Stimulated activated naive B cell treated with anti-CD40 and anti-IgM and Interleukin-4, amounts not matched to agents 10 μg/mL and 1 μg/mL and 100 μg/mL, for 72 hours (primary cell): Measurements from ENCODE around the gene ZCCHC2.

Experiments
- ATAC-seq, 2 donors: fragments of 150-1000 bp; cut with Tn5 transposase; replicated peaks; 2 replicates each; pipeline ENCODE4 v1.10.0; 2021; ENCODE audit warnings: moderate library complexity in 1 of 2
- DNase-seq: peaks from one replicate; pipeline ENCODE4 v3.0.0; 2021
- H3K27ac Mint-ChIP-seq: one replicate; pipeline ENCODE4 v1.8.0; 2022; ENCODE audit warnings: mild to moderate bottlenecking, mixed read lengths
- H3K27me3 Mint-ChIP-seq, 2 donors: one replicate each; pipeline ENCODE4 v1.8.0; 2022; ENCODE audit warnings: mixed read lengths in 2 of 2
- H3K36me3 Mint-ChIP-seq, 2 donors: one replicate each; pipeline ENCODE4 v1.8.0; 2022; ENCODE audit warnings: mixed read lengths in 2 of 2, mild to moderate bottlenecking in 1 of 2
- H3K4me1 Mint-ChIP-seq, 2 donors: one replicate each; pipeline ENCODE4 v1.8.0; 2022; ENCODE audit warnings: mixed read lengths in 2 of 2, mild to moderate bottlenecking in 1 of 2
- H3K4me3 Mint-ChIP-seq, 2 donors: one replicate each; pipeline ENCODE4 v1.8.0; 2022; ENCODE audit warnings: mild to moderate bottlenecking in 2 of 2, mixed read lengths in 2 of 2, moderate library complexity in 1 of 2
- H3K9me3 Mint-ChIP-seq, 2 donors: one replicate each; pipeline ENCODE4 v1.8.0; 2022; ENCODE audit warnings: mixed read lengths in 2 of 2, mild to moderate bottlenecking in 1 of 2

Gene ZCCHC2

GRCh38 chr18:62522504-62523254, at the start of gene ZCCHC2:
ZCCHC2 (plus strand) TSS chr18:62523025; CDS start chr18:62523425, 400 bp downstream.
- peaks cover 3 to 5% of the 10 kb centered on the region in 2 donors for H3K36me3 Mint-ChIP-seq
- DNase-seq (peak; percentile 99), ATAC-seq (peak; percentile 75 to 78)
- no peaks in the 10 kb centered on the region for H3K27me3 Mint-ChIP-seq
- peaks cover 11 to 31% of the 10 kb centered on the region in 2 donors for H3K4me1 Mint-ChIP-seq
- H3K4me3 Mint-ChIP-seq, result peak within 1 kb of the TSS; percentile 91 to 95
- no peaks in the 10 kb centered on the region for H3K9me3 Mint-ChIP-seq
- peak within 1 kb of the TSS; percentile 90 for H3K27ac Mint-ChIP-seq

- no peaks in the 10 kb centered on the region for H3K4me1 Mint-ChIP-seq
- peaks cover 1 to 6% of the 10 kb centered on the region in 2 donors for H3K36me3 Mint-ChIP-seq
- ATAC-seq (no peak), DNase-seq (no peak)
- H3K9me3 Mint-ChIP-seq, result peaks cover 15 to 20% of the 10 kb centered on the region in 2 donors
- H3K27me3 Mint-ChIP-seq, result peaks cover 30 to 49% of the 10 kb centered on the region in 2 donors
- H3K27ac Mint-ChIP-seq, result no peak overlapping the region
- H3K4me3 Mint-ChIP-seq, result no peak overlapping the region
Measured at GRCh38 chr18:62479574-62479973, 43.3 kb upstream of the ZCCHC2 start.

GRCh38 chr18:62480927-62481326, 41.9 kb upstream of the ZCCHC2 start:
- no peak for DNase-seq
- Mint-ChIP-seq H3K4me1 (peaks cover 0 to under 1% of the 10 kb centered on the region in 2 donors), H3K27me3 (peaks cover 27 to 45% of the 10 kb centered on the region in 2 donors), H3K9me3 (peaks cover 13 to 20% of the 10 kb centered on the region in 2 donors), H3K4me3 (no peak overlapping the region), H3K36me3 (peaks cover 1 to 6% of the 10 kb centered on the region in 2 donors), H3K27ac (no peak overlapping the region)
- ATAC-seq, result no peak

- Mint-ChIP-seq H3K4me1 (peaks cover 4 to 7% of the 10 kb centered on the region in 2 donors), H3K9me3 (peaks cover 13 to 17% of the 10 kb centered on the region in 2 donors), H3K27me3 (peaks cover 17 to 21% of the 10 kb centered on the region in 2 donors), H3K36me3 (peaks cover 1 to 6% of the 10 kb centered on the region in 2 donors), H3K27ac (no peak overlapping the region), H3K4me3 (no peak overlapping the region)
- ATAC-seq (no peak), DNase-seq (no peak)
Measured at GRCh38 chr18:62484941-62485340, 37.9 kb upstream of the ZCCHC2 start.

GRCh38 chr18:62485684-62486083, 37.1 kb upstream of the ZCCHC2 start:
- no peak for ATAC-seq
- H3K27ac Mint-ChIP-seq, result no peak overlapping the region
- DNase-seq, result no peak

GRCh38 chr18:62486290-62486964, 36.4 kb upstream of the ZCCHC2 start:
- H3K27me3 Mint-ChIP-seq, result peaks cover 16 to 18% of the 10 kb centered on the region in 2 donors
- H3K4me1 Mint-ChIP-seq, result peaks cover 4 to 7% of the 10 kb centered on the region in 2 donors
- no peak overlapping the region for H3K4me3 Mint-ChIP-seq
- H3K27ac Mint-ChIP-seq, result no peak overlapping the region
- no peaks in the 10 kb centered on the region for H3K36me3 Mint-ChIP-seq
- DNase-seq, result peak; percentile 31
- peak; percentile 82 to 90 for ATAC-seq
- peaks cover 4% of the 10 kb centered on the region in 2 donors for H3K9me3 Mint-ChIP-seq

More at GRCh38 chr18:62485684-62486083, 37.1 kb upstream of the ZCCHC2 start:
- Mint-ChIP-seq H3K27me3 (peaks cover 17 to 21% of the 10 kb centered on the region in 2 donors), H3K36me3 (peaks cover 1 to 4% of the 10 kb centered on the region in 2 donors), H3K4me3 (no peak overlapping the region), H3K4me1 (peaks cover 4 to 7% of the 10 kb centered on the region in 2 donors), H3K9me3 (peaks cover 8 to 10% of the 10 kb centered on the region in 2 donors)

- no peaks in the 10 kb centered on the region for H3K36me3 Mint-ChIP-seq
- H3K9me3 Mint-ChIP-seq, result peaks cover 0 to 4% of the 10 kb centered on the region in 2 donors
- H3K27me3 Mint-ChIP-seq, result peaks cover 16 to 21% of the 10 kb centered on the region in 2 donors
- no peak for ATAC-seq
- DNase-seq, result no peak
- peaks cover 4 to 7% of the 10 kb centered on the region in 2 donors for H3K4me1 Mint-ChIP-seq
- H3K4me3 Mint-ChIP-seq, result no peak overlapping the region
- no peak overlapping the region for H3K27ac Mint-ChIP-seq
Measured at GRCh38 chr18:62487161-62487560, 35.7 kb upstream of the ZCCHC2 start.

- Mint-ChIP-seq H3K36me3 (no peaks in the 10 kb centered on the region), H3K27ac (no peak overlapping the region), H3K27me3 (peaks cover 6 to 9% of the 10 kb centered on the region in 2 donors), H3K9me3 (no peaks in the 10 kb centered on the region), H3K4me3 (no peak overlapping the region), H3K4me1 (peaks cover 4 to 5% of the 10 kb centered on the region in 2 donors)
- ATAC-seq, result no peak
- DNase-seq, result no peak
Measured at GRCh38 chr18:62490967-62491695, 31.7 kb upstream of the ZCCHC2 start.

GRCh38 chr18:62493033-62493862, 29.6 kb upstream of the ZCCHC2 start:
- Mint-ChIP-seq H3K4me3 (no peak overlapping the region), H3K27ac (no peak overlapping the region), H3K36me3 (no peaks in the 10 kb centered on the region), H3K4me1 (no peaks in the 10 kb centered on the region), H3K9me3 (no peaks in the 10 kb centered on the region), H3K27me3 (peaks cover 5 to 6% of the 10 kb centered on the region in 2 donors)
- no peak for ATAC-seq
- DNase-seq, result no peak

- no peak for ATAC-seq
- H3K36me3 Mint-ChIP-seq, result no peaks in the 10 kb centered on the region
- peaks cover 5 to 11% of the 10 kb centered on the region in 2 donors for H3K4me1 Mint-ChIP-seq
- H3K27me3 Mint-ChIP-seq, result peaks cover 5 to 6% of the 10 kb centered on the region in 2 donors
- no peak for DNase-seq
- H3K9me3 Mint-ChIP-seq, result no peaks in the 10 kb centered on the region
- no peak overlapping the region for H3K4me3 Mint-ChIP-seq
- no peak overlapping the region for H3K27ac Mint-ChIP-seq
Measured at GRCh38 chr18:62494764-62495163, 28.1 kb upstream of the ZCCHC2 start.

GRCh38 chr18:62496262-62496661, 26.6 kb upstream of the ZCCHC2 start:
- Mint-ChIP-seq H3K4me3 (no peak overlapping the region), H3K36me3 (no peaks in the 10 kb centered on the region), H3K27ac (no peak overlapping the region), H3K9me3 (no peaks in the 10 kb centered on the region), H3K4me1 (peaks cover 10 to 17% of the 10 kb centered on the region in 2 donors), H3K27me3 (peaks cover 5 to 6% of the 10 kb centered on the region in 2 donors)
- ATAC-seq (no peak), DNase-seq (no peak)

GRCh38 chr18:62497190-62497772, 25.5 kb upstream of the ZCCHC2 start:
- Mint-ChIP-seq H3K27me3 (peaks cover 0 to 6% of the 10 kb centered on the region in 2 donors), H3K4me1 (peaks cover 10 to 17% of the 10 kb centered on the region in 2 donors), H3K4me3 (no peak overlapping the region), H3K9me3 (no peaks in the 10 kb centered on the region), H3K36me3 (no peaks in the 10 kb centered on the region), H3K27ac (no peak overlapping the region)
- ATAC-seq, result no peak
- DNase-seq, result no peak

GRCh38 chr18:62498616-62499262, 24.1 kb upstream of the ZCCHC2 start:
- no peak for DNase-seq
- no peak overlapping the region for H3K4me3 Mint-ChIP-seq
- H3K27ac Mint-ChIP-seq, result no peak overlapping the region
- no peaks in the 10 kb centered on the region for H3K9me3 Mint-ChIP-seq
- H3K4me1 Mint-ChIP-seq, result peaks cover 10 to 17% of the 10 kb centered on the region in 2 donors
- H3K27me3 Mint-ChIP-seq, result peaks cover 0 to 6% of the 10 kb centered on the region in 2 donors
- peaks cover 0 to 2% of the 10 kb centered on the region in 2 donors for H3K36me3 Mint-ChIP-seq
- ATAC-seq, result no peak
